Fibroblast of skin of left biceps (primary cell): ENCODE data around the gene RALGDS.
A peak's percentile ranks its signal among the peaks of the same experiment; 100 is the strongest.

Source experiments
- DNase-seq, 2 experiments: peaks; one replicate each; pipeline ENCODE4 v3.0.0-alpha.2; 2013; ENCODE audit warnings: low read depth in 2 of 2

The RALGDS gene

DNA sequence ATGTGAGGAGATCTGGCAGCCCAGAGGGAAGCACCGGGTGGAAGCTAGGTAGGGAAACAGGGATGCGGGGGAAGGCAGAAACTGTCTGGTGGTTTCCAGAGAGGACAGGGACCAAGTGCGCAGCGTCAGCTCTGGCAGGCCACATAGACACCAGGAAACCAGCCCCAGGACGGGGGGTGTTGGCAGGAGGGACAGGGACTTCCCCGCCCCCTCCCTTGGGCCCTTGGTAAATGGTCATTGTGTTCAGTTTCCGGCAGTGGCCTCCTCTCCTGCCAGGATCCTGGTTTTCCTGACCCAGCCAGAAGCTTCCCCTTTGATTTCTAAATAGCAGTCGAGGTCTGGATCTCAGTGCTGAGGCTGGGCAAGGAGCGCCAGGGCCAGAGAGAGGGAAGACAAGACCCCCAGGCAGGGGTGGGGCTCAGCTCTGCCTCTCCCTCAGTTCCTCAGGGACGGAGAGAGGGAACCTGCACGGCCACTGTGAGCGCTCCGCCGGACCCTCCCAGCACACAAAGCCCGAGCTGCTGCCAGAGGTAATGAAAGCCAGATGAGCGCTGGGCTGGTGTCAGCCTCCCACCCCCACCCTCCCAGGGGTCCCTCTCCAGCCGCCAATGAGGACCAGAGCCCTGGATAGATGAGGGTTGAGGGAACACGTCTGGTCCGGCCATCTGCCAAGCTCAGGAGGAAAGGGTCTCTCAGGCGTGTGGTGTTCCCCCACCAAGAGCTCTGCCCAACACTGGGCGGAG is 1.8 kb downstream of the RALGDS start:
- peak; percentile 31 to 38 for DNase-seq

GRCh38 chr9:133118568-133118967 is 2.5 kb downstream of the RALGDS start:
- DNase-seq: no peak

DNA sequence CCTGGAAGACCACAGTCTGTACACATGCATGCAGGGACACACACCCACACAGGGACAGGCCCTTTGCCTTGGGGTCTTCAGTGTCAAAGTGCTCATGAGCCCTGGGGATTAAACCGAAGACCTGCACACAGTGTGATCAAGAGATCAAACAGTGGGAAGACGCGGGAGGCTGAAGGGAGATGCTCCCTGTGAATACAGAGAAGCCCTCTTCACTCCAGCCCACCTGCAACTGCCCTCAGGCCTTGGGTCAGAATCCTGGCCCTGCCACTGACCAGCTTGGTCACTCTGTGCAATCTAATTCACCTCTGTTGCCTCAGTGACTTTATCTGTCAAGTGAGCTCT is 2.9 kb downstream of the RALGDS start:
- DNase-seq: no peak

DNA sequence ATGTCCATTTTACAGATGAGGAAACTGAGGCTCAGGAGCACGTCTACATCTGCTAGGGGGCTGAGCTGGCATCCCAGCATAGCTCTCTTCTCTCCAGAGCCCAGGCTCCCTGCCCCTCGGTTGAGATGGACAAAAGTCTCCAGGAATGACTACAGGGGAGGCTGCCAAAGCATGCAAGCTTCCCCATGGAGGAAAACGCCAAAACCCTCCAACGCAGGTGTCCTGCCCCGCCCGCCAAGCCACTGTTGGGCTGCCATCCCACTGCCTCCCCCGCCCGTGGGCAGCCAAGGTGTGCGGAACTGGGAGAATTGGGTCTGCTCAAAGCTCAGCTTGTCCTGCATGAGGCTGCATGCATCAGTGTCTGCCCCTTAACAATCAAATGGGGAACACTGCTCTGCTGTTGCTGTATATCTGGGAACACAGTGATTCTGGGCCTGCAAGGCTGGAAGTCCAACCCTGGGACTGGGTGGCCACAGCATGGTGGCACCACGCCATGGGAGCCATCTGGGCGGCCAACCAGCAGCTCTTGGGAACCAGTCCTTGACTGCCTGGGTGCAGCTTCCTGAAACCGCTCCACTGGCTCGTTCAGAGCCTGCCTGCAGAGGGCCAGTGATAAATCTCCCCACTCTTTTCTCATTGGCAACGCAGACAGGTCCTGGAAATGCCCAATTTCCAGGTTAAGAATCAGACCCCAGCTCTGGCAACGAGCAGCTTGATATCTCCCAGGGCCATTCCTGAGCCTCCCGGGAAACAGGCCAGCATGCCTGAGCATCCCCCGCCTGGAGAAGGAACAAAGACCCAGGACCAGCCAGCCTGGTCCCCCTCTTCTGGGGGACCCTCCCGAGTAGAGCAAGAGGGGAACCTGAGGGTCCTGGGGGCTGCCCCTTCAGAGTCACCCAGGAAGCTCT is 3.5 kb downstream of the RALGDS start:
- DNase-seq: no peak

GRCh38 chr9:133116346-133117231 is 4.5 kb downstream of the RALGDS start:
- DNase-seq: no peak

GRCh38 chr9:133115604-133116345 is 5.3 kb downstream of the RALGDS start:
- no peak for DNase-seq

GRCh38 chr9:133114886-133115603 is 6.0 kb downstream of the RALGDS start:
- no peak for DNase-seq

DNA sequence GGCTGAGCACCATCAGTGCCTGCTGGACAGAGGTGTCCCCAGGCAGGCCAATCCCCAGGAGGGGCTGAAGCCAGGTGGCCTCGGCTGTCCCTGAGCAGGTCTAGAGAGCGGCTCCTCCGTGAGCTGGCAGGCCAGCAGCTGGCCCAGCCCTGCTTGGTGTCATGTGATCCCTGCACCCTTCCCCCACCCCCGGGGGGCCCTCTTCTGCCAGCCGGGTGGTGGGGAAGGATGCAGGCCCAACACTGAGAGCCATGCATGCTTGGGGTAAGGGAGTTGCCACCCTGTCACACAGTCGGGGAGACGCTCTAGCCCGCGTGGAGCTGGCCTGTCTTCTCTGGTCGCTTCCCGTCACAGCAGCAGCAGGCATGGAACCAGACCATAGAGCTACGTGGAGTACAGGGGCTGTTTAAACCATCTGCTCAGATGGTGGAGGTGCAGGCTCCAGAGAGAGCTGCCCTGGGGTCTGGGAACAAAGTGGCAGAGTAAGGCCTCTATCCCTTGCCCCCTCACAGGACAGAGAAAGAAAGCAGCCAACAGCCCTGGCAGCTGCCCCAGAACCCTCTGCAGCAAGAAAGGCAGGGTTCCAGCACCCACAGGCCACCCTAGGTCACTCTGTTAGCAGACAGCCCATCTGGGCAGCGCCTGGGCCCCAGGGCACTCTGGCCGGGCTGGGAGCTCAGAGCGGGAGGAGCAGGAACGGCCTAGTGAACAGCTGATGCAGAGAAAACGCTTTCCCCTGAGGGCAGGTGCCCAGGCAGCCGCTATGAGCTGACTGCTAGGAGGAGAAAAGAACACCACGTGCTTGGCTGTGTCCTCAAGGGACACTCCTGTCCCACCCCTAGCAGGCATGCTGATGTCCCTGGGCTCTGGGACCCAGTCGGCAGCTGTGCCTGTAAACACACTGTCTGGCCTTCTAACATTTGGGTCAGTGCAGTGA is 6.8 kb downstream of the RALGDS start:
- DNase-seq: no peak

- DNase-seq: no peak
Observed at GRCh38 chr9:133113163-133113948, 7.7 kb downstream of the RALGDS start.

- DNase-seq: no peak
Observed at GRCh38 chr9:133112663-133113026, 8.4 kb downstream of the RALGDS start.

DNA sequence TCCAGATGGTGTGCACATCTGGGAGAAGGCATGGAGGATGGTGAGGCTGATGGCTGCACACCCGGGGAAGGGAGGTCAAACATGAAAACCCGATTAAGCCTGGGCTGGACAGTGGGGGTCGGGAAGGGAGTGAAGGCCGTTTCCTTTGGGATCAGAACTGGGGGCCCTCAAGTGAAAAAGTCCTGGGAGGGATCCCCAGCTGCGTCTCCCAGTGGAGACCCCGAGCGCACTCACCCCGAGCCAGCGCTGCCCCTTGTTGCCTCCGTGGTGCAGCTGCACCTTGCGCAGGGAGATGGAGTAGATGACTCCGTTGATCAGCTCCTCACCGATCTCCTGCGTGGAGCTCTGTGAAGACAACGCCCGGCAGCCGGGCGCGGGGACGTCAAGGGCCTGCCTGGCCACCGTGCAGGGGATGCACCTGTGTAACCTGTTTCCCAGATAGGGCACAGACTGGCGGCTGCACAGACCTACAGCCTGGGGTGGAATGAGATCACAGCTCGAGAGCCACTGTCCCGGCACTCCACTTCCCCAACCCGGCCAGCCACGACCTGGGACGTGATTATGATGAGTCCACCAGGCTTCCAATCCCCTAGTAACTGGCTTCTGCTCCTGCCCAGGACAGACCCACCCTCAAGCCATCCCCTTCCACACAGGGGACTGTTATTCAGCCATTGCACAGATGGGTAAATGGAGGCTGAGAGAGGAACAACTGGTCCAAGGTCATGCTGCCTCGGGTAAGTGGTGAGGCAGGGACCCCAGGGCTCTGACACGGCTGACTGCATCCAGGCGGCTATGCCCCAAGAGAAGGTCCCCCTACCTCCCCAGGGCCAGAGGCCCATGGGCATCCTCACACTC is 9.0 kb downstream of the RALGDS start:
- no peak for DNase-seq

DNA sequence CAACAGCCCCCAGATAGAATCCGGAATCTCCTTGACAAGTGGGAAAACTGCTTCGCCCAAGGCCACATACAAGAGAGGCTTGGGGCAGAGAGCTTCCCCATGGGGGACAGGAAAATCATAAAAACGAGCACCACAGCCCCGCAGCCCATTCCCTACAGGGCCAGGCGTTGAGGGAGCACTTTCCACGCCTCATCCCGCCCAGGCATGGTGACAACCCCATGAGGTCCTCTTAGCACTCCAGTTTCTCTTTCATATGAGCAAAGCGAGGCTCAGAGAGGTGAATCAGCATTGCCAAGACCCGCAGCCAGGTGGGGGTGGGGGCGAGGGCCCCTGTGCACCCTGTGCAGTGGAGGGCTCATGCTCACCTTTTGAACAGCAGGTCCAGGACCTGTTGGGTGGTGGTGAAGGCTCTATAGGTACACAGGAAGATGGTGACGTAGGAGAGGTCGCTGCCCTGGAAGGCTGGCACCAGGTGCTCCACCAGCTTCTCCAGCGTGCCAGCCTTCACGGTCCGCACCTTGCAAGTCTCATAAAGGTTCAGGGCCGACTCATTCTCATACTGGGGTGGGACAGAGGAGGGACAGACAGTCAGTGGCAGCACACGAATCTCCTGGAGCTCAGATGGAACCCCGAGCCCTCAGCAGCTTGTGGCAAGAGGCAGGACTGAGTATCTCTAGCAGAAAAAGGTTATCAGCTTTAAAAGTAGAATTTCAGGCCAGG is 10.9 kb downstream of the RALGDS start:
- no peak for DNase-seq

- no peak for DNase-seq
Observed at GRCh38 chr9:133108794-133109641, 12.0 kb downstream of the RALGDS start.

DNA sequence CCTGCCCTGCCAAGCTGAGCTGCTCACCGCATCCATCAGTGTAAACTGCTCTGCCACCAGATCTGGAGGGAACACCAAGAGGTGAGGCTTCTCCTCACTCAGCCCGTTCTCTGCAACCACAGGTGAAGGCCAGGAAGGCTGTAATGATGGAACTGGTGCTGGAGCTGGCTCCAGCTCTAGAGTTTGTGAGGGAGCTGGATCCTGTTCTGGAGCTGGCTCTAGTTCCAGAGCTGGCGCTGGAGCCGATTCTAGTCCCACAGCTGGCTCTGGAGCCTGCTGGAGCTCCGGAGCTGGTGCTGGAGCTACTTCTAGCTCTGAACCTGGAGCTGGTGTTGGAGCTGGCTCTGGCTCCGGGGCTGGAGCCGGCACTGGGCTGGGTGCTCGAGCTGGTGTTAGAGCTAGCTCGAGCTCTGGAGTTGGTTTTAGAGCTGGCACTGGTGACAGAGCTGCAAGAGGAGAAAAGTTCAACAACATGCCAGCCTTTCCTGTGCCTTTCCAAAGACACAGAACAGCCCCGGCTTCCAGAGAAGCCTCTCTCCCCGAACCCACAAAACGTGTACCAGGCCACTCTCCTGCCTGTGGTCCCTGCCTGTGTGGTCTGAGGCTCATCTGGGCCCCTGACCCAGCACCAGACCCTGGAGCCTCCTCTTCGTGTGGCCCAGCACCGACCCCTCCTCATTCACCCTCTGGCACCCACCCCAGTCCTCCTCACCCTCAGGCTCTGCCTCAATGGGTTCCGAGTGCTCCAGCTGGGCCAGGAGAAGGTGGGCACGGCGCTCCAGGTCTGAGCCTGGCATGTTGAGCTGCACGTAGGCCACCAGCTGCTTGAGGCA is 12.9 kb downstream of the RALGDS start:
- no peak for DNase-seq

DNA sequence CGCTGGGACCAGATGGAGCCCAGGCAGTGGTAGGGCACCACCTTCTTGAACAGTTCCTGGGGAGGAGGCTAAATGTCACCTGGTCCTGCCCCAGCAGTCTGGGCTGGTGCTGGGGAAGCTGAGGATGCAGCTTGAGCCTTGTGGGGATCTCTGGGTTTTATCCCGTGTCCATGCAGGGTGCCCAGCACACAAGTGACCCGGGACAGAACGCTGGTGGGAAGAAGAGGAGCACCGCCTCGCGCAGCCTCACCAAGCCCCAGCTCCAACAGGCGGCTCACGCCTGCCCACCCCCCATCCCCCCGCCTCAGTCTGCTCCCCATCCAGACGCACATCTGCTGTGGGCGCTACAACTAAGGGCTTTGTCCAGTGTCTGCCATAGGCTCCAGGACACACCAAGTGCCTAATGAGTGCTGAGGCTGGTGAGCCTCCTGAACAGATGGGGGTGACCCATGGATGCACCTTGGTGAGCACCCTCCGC is 13.8 kb downstream of the RALGDS start:
- DNase-seq: no peak
